ENCODE data around the gene KLF15.
A peak's percentile ranks its signal among the peaks of the same experiment; 100 is the strongest.

KLF15 gene

GRCh38 chr3:126319701-126320295 lies 37.4 kb downstream of the KLF15 start:
- no peak for DNase-seq

DNA sequence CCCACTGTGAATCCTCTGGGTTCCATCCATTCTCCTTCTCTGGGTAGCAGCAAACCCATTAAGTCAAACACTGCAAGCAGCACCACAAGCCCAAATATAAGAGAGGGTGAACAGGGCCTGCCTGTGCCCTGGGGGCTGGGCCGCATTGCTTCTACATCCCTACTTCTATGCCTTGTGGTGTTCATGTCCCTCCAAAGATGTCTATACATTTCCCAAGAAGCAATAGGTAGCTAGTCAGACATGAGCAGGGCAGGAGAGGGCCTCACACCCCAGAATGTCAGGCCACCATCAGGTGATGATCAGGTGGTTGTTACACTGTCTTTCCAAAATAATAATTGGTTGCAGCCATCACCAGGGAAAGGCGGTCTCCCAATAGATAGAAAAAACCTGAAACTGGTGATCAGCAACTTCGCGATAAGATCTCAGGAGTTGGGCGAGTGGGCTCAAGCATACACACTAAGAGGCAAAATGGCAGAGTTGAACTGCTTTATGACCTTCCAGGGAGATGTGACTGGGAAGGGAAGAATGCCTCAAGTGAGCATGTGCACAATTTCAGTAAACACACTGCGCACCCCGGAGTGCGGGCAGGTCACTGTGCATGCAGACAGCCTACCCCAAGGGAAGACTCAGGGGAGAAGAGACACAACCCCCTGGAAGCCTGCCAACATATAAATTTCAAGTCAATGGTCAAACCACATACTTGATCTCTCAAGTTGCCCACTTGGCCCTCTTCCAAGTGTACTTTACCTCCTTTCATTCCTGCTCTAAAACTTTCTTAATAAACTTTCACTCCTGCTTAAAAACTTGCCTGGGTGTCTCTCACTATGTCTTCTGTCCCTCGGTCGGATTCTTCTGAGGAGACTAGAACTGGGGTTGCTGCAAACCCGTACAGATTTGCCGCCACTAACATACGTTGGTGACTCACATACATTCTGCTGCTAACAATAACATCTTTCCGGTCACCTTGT lies 39.9 kb downstream of the KLF15 start:
- DNase-seq = no peak

DNA sequence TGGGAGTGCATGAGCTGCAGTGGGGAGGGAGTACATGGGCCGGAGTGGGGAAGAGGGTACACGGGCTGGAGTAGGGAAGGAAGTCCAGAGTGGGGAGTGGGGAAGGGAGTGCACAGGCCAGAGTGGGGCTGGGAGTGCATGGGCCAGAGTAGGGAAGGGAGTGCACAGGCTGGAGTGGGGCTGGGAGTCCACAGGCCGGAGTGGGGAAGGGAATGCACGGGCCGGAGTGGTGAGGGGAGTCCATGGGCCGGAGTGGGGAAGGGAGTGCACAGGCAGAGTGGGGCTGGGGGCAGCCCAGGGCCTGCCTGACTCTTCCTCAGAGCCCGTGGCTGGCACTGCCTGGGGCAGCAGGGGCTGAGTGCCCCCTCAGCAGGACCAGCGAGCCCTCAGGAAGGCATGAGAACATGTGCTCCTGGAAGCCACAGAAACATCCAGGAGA lies 40.7 kb downstream of the KLF15 start:
- no peak for DNase-seq

GRCh38 chr3:126316031-126316461 lies 41.2 kb downstream of the KLF15 start:
- DNase-seq = no peak

DNA sequence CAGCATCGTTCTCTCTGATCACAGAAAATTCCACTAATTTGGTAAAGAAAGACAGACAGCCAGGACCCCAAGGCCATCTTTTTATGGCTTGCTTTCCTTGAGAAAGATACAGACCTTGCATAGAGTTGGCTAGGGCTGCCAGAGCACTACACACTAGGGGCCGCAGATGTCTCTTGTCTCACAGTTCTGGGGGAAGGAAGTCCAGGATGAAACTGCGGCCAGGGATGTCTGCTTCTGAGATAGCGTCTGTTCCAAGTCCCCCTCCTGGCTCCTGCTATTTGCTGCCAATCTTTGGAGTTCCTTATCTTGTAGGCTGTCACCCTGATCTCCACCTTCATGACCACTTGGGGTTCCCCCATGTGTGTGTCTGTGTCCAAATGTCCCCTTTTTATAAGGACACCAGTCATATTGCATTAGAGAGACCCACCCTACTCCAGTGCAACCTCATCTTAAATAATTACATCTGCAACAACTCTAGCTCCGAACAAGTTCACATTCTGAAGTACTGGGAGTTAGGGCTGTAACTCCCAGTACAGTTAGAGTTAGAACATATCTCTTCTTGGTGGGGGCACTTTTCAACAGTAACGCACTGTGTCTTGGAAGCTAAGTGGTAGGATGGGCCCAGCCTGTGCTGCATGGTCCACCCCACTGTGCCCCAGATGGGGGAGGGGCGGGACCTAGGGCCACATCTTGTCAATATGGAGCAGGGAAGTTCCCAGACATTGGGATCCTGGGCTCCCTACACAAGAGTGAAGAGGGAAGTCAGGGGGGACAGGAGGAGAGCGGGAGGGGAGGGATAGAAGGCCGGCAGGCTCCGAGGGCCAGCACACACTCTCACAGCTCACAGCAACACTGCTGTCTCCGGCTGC lies 42.2 kb downstream of the KLF15 start:
- no peak for DNase-seq

DNA sequence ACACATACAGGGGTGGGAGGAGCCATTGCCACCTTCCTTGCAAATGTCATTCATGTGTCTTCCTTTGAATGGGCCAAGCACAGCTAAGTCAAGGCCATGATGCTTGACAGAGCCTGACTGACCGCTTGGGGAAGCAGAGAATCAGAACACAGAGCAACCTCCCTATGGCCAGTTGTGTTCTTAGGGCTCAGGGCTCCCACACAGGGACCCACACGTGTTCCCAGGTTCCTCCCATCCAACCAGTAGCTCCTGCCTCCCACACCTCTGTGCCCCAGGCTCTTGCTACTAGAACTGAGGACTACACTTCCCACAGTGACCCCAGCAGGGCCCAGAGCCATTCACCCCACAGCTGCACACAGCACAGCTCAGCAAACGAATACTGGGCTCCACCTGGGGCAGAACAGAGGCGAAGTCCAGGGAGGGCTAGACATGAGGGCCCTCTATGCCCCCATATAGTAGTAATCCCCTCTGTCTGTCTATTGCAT lies 42.9 kb downstream of the KLF15 start:
- DNase-seq = no peak

GRCh38 chr3:126313580-126314304 lies 43.5 kb downstream of the KLF15 start:
- DNase-seq = no peak

DNA sequence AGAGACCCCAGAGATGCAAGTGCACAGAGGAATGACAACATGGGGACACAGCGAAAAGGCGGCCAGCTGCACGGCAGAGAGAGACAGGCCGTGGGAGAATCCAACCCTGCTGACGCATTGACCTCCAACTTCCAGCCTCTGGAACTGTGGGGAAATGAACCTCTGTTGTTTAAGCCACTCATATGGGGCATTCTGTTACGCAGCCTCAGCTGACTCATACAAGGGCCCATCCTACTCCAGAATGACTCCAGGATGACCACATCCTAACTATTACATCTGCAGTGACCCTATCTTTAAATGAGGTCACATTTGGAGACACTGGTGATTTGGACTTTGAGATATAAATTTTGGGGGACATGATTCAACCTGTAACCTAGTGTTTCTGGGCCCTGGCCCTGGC lies 44.0 kb downstream of the KLF15 start:
- DNase-seq = no peak

GRCh38 chr3:126312341-126312740 lies 44.9 kb downstream of the KLF15 start:
- DNase-seq = no peak

GRCh38 chr3:126311338-126311978 lies 45.8 kb downstream of the KLF15 start:
- DNase-seq = no peak

GRCh38 chr3:126310816-126311215 lies 46.4 kb downstream of the KLF15 start:
- DNase-seq = no peak

- no peak for DNase-seq
Measured at GRCh38 chr3:126309861-126310655, 47.1 kb downstream of the KLF15 start.

DNA sequence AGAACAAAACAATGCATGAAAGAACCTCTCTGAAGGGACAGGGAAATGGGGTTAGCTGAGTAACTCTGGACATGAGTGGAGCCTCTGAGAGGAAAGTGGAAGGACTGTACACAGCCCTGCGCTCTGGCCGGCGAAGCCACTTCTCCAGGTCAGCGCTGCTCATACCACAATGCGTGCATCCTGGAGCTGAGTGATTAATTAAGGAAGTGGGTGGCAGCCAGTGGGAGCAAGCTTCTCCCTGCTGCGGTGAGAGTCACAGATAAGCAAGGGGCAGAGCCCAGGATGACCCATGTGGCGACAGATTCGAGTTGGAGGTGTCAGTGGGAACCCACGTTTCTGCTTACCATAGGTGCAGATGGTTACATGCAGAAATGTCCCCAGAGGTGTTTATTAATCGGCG lies 48.0 kb downstream of the KLF15 start:
- DNase-seq = no peak

DNA sequence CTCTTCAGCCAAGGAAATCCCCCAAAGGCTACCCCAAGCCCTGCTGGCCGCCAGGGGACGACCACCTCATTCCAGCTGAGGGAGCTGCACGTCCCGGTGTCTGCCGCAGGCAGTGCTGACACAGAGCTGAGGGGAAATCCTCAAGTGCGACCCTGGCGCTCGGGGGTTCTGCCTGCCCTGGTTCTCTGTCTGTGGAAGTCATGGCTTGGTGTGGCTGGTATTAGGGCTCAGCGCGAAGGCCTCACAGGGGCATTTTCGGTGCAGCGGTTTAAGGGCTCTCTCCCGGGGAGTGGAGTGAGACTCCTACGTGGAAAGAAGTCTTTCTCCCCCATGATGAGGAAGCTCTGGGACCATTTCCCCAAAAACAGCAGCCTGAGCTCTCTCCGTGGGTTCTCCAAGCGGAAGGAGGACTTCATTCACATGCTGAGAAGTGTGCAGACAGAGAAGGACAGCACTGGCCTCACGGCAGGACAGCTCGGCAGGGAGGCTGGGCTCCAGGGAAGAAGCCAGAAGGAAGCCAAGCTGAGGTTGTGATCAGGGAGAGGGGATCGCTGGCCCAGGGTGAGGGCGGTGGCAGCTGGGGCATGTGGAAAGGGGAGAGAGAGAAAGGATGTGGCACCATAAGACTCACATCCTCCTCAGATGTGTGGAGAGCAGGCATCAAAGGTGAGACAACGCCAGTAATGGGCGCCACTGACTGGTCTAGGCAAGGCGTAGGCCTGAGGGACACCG lies 48.6 kb downstream of the KLF15 start:
- DNase-seq = no peak

DNA sequence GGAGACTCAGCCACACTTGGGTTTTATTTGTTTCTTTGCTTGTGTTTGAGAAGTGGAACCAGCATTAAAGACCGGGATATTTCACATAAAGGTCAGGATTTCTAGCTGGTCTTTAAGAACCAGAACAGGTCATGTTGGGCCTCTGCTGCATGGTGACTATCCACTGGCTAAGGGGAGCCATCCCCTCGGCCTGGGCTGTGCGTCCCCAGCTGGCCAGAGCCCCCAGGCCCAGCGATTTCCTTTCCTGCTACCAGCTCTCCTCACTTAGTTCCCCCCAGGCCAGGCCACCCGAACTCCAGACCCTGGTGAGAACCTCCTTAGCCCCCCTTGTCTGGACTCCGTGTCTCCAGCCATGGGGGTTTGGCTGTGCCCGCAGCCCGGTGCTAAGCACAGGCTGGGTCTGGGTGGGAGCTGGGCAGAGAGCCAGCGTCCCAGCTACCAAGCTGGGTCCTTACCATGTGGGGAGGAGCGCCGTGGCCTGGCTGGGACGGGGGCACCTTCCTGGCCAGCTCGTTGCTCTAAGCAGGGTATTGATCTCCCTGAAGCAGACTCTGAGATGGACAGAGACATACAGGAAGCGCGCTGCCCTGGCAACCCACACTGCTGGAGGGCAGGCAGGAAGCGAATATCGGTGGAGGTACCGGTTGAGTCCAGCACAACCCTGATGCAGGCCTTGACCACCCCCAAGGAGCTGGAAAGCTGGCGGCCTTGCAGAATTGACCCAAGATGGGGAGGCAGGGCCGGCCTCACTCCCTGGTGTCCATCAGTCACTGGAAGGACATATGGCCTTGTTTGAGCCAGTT lies 49.4 kb downstream of the KLF15 start:
- DNase-seq = no peak

- DNase-seq = no peak
Measured at GRCh38 chr3:126306888-126307482, 50.2 kb downstream of the KLF15 start.

GRCh38 chr3:126306397-126306796 lies 50.8 kb downstream of the KLF15 start:
- no peak for DNase-seq

DNA sequence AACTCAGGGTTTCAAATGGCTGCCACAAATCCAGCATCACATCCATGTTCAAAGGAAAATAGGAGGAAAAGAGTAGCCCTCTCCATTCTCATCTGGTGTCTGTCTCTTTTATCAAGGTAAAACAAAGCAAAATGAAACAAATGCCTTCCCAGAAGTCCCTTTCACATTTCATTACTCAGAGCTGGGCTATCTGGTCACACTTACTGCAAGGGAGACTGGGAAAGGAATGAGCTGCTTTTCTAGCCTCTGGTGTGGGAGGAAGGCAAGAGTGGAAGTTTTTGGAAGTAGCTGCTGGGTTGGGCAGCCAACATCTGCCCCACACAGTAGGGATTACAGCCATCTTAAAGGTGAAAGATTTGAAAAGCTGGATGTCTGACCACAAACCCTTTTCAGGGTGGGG lies 51.8 kb downstream of the KLF15 start:
- peak; percentile 33 for DNase-seq

DNA sequence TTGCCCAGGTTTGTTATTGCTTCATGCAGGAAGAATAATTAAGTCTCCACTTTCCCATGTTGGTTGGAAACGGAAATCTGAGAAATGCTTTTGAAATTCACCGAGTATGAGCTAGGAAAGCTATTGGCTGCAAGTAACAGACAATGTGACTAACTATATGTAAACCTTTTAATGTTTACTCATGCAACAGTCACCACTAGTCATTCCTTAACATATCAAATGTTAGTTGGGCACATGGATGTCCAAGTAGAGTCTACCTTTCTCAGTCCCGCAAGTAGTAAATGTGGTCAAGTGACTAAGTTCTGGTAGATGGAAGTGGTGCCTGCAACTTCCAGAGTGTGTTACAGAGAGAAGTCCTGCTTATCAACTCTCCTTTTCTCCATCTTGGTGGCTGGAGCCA lies 52.5 kb downstream of the KLF15 start:
- peak; percentile 10 for DNase-seq
